ENCODE data around the gene SSTR5.

GRCh38 chr16:1073262-1073558, 663 bp downstream of the SSTR5 start:
- no peak for TF ChIP-seq CTCF (IDR thresholded peaks at IDR 0.05; ENCODE audit: low read length)
- no peak for TF ChIP-seq EZH2 (optimal IDR thresholded peaks at IDR 0.05; ENCODE audit: low read depth, low read length)
